ENCODE results near the gene UGP2. TPM values are rescaled to one million over a fixed set of nuclear protein-coding genes. Genes with fewer than 3 reads are reported as not detected.

UGP2 gene
- total RNA-seq, 1 experiment from 2014 or later = 883 TPM

DNA sequence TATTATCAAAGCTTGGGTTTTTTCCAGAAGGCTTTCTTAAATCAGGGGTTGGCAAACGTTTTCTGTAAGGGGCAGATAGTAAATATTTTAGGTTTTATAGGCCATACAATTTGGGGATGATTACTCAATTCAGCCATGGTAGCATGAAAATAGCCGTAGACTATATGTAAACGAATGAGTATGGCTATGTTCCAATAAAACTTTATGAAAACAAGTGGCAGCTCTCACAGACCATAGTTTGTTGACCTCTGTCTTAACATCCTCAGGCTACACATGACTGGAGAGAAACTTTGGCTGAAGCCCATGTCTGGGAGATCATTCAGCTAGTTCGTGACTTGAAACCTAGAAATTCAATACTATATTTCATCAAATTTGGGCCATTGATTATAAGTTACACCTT lies 30.2 kb downstream of the UGP2 start:
- Histone ChIP-seq H3K79me2 (ENCODE audit: insufficient read depth, low read length) (peaks cover 22% of the 10 kb centered on the region; the same call in 1 of the 2 replicates), H2BK120ac (ENCODE audit: low read depth, low read length, poor library complexity, severe bottlenecking) (no peak overlapping the region), H3T11ph (ENCODE audit: low read length) (no peak overlapping the region), H4K20me1 (ENCODE audit: control insufficient read depth, insufficient read depth, insufficient read length) (no peaks in the 10 kb centered on the region), H4K91ac (ENCODE audit: insufficient read length, low read depth, low read length) (no peak overlapping the region), H2BK12ac (ENCODE audit: insufficient read length, low read depth, low read length) (no peak overlapping the region), H3K27me3 (ENCODE audit: insufficient read depth, low read length) (no peaks in the 10 kb centered on the region), H2BK5ac (ENCODE audit: insufficient read length, low read length) (no peak overlapping the region), H4K5ac (ENCODE audit: insufficient read length, low read depth, low read length) (no peak overlapping the region), H2AFZ (ENCODE audit: low read length) (no peak overlapping the region), H3K4me1 (ENCODE audit: insufficient read depth, low read length) (peaks cover 5% of the 10 kb centered on the region; the same call in 1 of the 2 replicates), H3K23me2 (ENCODE audit: insufficient read length, low read depth, low read length, poor library complexity, severe bottlenecking) (no peaks in the 10 kb centered on the region), H3K18ac (ENCODE audit: insufficient read length, low read depth, low read length) (no peak overlapping the region), H3K9ac (ENCODE audit: extremely low read depth, insufficient read length, low read length) (no peak overlapping the region), H3K14ac (ENCODE audit: insufficient read depth, low read length) (no peak overlapping the region), H3K79me1 (ENCODE audit: insufficient read depth, low read depth, low read length, poor library complexity, severe bottlenecking) (peaks cover 6% of the 10 kb centered on the region), H3K56ac (ENCODE audit: insufficient read length, low read depth, low read length) (no peak overlapping the region), H3K4ac (ENCODE audit: low read depth, low read length) (no peak overlapping the region), H3K4me2 (ENCODE audit: insufficient read depth, insufficient read length, low read length) (no peak overlapping the region), H3K9me3 (ENCODE audit: control insufficient read depth, low read depth, low read length) (no peaks in the 10 kb centered on the region), H4K8ac (replicated peaks; ENCODE audit: insufficient read length, low read depth, low read length) (no peak overlapping the region), H2BK20ac (ENCODE audit: low read depth, low read length, poor library complexity, severe bottlenecking) (no peak overlapping the region), H3K27ac (ENCODE audit: insufficient read length, low read depth, low read length) (no peak overlapping the region), H2BK15ac (ENCODE audit: low read depth, low read length) (no peak overlapping the region), H2AK5ac (ENCODE audit: insufficient read length, low read length) (no peak overlapping the region), H3K23ac (ENCODE audit: insufficient read length, low read depth, low read length) (no peak overlapping the region)
- DNase-seq = no peak
- Mint-ChIP-seq H3K4me3 (no peak overlapping the region), H3K27me3 (ENCODE audit: low read depth) (no peaks in the 10 kb centered on the region), H3K36me3 (ENCODE audit: insufficient read depth in 1 of 3, low read depth in 3 of 3) (peaks cover 59 to 87% (median 81%) of the 10 kb centered on the region in 3 experiments), H3K27ac (peak overlapping the region in 2 of 3 experiments; percentile 10 to 93; a peak in 2 of 7 replicates), H3K9me3 (0 out of 5 replicates have a peak, but pooled peaks cover 0 to 2% of the 10 kb centered on the region in 2 experiments), H3K4me1 (peaks cover 59 to 76% of the 10 kb centered on the region in 2 experiments)
- TF ChIP-seq, protein P1, sequence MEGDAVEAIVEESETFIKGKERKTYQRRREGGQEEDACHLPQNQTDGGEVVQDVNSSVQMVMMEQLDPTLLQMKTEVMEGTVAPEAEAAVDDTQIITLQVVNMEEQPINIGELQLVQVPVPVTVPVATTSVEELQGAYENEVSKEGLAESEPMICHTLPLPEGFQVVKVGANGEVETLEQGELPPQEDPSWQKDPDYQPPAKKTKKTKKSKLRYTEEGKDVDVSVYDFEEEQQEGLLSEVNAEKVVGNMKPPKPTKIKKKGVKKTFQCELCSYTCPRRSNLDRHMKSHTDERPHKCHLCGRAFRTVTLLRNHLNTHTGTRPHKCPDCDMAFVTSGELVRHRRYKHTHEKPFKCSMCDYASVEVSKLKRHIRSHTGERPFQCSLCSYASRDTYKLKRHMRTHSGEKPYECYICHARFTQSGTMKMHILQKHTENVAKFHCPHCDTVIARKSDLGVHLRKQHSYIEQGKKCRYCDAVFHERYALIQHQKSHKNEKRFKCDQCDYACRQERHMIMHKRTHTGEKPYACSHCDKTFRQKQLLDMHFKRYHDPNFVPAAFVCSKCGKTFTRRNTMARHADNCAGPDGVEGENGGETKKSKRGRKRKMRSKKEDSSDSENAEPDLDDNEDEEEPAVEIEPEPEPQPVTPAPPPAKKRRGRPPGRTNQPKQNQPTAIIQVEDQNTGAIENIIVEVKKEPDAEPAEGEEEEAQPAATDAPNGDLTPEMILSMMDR (conservative IDR thresholded peaks at IDR 0.05) = no peak
- no CpG with 5 or more reads among the region's 4 CpGs for WGBS (ENCODE audit: extremely low coverage, insufficient read length, low lambda C conversion rate)

Measured in H9 (cell line).